Activated naive CD4-positive, alpha-beta T cell treated with anti-CD3 and anti-CD28 coated beads, Interleukin-2, amount 50 U/mL, for 16 hours (primary cell): ENCODE measurements around the gene HIPK1.
"Not testable (repeated sequence)": the region's sequence is repeated elsewhere in the genome, so short reads cannot be mapped to it uniquely, and the experiment has no call there.

ENCODE experiments used
- DNase-seq: peaks from one replicate; pipeline ENCODE4 v3.0.0-alpha.2; 2020

The HIPK1 gene

GRCh38 chr1:113983826-113984225 lies 54.7 kb downstream of the HIPK1 start:
- no peak for DNase-seq

GRCh38 chr1:113984710-113985109 lies 55.6 kb downstream of the HIPK1 start:
- no peak for DNase-seq

- no peak for DNase-seq
Measured at GRCh38 chr1:113986802-113987201, 57.7 kb downstream of the HIPK1 start.

- no peak for DNase-seq
Measured at GRCh38 chr1:113987259-113987658, 58.1 kb downstream of the HIPK1 start.

- no peak for DNase-seq
Measured at GRCh38 chr1:113990530-113990929, 61.4 kb downstream of the HIPK1 start.

GRCh38 chr1:113990961-113991360 lies 61.8 kb downstream of the HIPK1 start:
- DNase-seq: no peak

- DNase-seq: no peak
Measured at GRCh38 chr1:113991467-113991997, 62.4 kb downstream of the HIPK1 start.

GRCh38 chr1:113993072-113993471 lies 63.9 kb downstream of the HIPK1 start:
- no peak for DNase-seq

GRCh38 chr1:113993766-113994165 lies 64.6 kb downstream of the HIPK1 start:
- DNase-seq: no peak

GRCh38 chr1:113995382-113995781 lies 66.3 kb downstream of the HIPK1 start:
- no peak for DNase-seq

- no peak for DNase-seq
Measured at GRCh38 chr1:113998361-113998760, 69.2 kb downstream of the HIPK1 start.

- DNase-seq: no peak
Measured at GRCh38 chr1:113999233-113999632, 70.1 kb downstream of the HIPK1 start.

- no peak for DNase-seq
Measured at GRCh38 chr1:113999799-114000198, 70.7 kb downstream of the HIPK1 start.

- DNase-seq: no peak
Measured at GRCh38 chr1:114000406-114000805, 71.3 kb downstream of the HIPK1 start.

- DNase-seq: no peak
Measured at GRCh38 chr1:114002492-114003239, 73.5 kb downstream of the HIPK1 start.

- no peak for DNase-seq
Measured at GRCh38 chr1:114003431-114003830, 74.3 kb downstream of the HIPK1 start.

GRCh38 chr1:114006825-114007224 lies 77.7 kb downstream of the HIPK1 start:
- DNase-seq: not testable (repeated sequence)

- DNase-seq: no peak
Measured at GRCh38 chr1:114008480-114008941, 79.4 kb downstream of the HIPK1 start.

- DNase-seq: no peak
Measured at GRCh38 chr1:114008993-114009392, 79.9 kb downstream of the HIPK1 start.

- DNase-seq: no peak
Measured at GRCh38 chr1:114009393-114009792, 80.3 kb downstream of the HIPK1 start.

GRCh38 chr1:114010433-114011184 lies 81.5 kb downstream of the HIPK1 start:
- no peak for DNase-seq

- no peak for DNase-seq
Measured at GRCh38 chr1:114011796-114012195, 82.7 kb downstream of the HIPK1 start.

- no peak for DNase-seq
Measured at GRCh38 chr1:114015075-114015474, 86.0 kb downstream of the HIPK1 start.

GRCh38 chr1:114019724-114020123 lies 90.6 kb downstream of the HIPK1 start:
- DNase-seq: not testable (repeated sequence)
